ENCODE results near the gene KRTAP10-6. TPM values are rescaled to one million over a fixed set of nuclear protein-coding genes. Genes with fewer than 3 reads are reported as not detected.
A peak's percentile ranks its signal among the peaks of the same experiment; 100 is the strongest.
"Not testable (repeated sequence)": the region's sequence is repeated elsewhere in the genome, so short reads cannot be mapped to it uniquely, and the experiment has no call there.

KRTAP10-6 gene
- total and polyA plus RNA-seq, 4 experiments from 2014 or later = not detected

DNA sequence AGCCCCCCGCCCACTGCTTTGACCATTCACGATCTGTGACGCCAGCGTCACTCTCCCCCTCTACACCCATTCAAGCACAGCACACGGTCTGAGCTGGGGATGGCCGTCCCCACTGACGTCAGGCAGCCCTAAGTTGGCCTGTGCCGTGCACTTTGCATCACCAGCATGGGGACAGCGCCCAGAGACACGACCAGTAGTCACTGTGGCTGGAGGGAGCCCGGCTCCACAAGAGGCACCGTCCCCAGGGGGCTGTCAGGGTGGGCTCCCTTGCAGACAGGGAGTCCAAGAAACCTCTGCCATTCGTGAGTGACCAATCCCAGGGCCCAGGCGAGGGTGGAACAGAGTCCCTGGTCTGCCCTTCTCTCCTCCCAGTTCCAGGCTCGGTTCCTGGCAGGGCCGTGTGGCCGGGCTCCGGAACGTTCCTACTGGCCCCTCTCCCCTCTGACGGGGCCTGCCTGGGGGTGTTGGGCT lies 21.9 kb upstream of the KRTAP10-6 start:
- Histone ChIP-seq H3K4me1 (ENCODE audit: insufficient read depth, low read length) (peaks cover 33% of the 10 kb centered on the region), H3K36me3 (ENCODE audit: insufficient read depth, low read length) (no peaks in the 10 kb centered on the region), H3K4me3 (ENCODE audit: low read length in 2 of 2) (no peak overlapping the region), H3K27ac (ENCODE audit: low read depth, low read length) (no peak overlapping the region), H3K9me3 (ENCODE audit: control insufficient read depth in 1 of 2, low read length in 2 of 2) (no peaks in the 10 kb centered on the region), H3K27me3 (ENCODE audit: insufficient read depth, low read length) (no peaks in the 10 kb centered on the region)
- peaks cover 20 to 43% (median 32%) of the 10 kb centered on the region in 4 donors for H3K4me1 Mint-ChIP-seq
- no peak for DNase-seq
- H3K36me3 Mint-ChIP-seq = peaks cover 6 to 9% of the 10 kb centered on the region in 2 donors
- no peak overlapping the region for H3K27ac Mint-ChIP-seq
- peaks cover 0 to 34% (median 24%) of the 10 kb centered on the region in 8 donors for H3K9me3 Mint-ChIP-seq
- intact Hi-C loops (cut with micrococcal nuclease) = loop anchor here (10.0 kb wide), 1 partner anchor 69 kb away; the partner anchor contains the start of gene KRTAP10-1
- ChIA-PET CTCF (ENCODE audit: partially characterized antibody) (interaction anchor here (1.4 kb wide), 1 partner anchor 128 kb away, joined by 5 read pairs; no protein-coding TSS in a partner anchor), POLR2A (ENCODE audit: partially characterized antibody) (interaction anchor here (1.6 kb wide), 1 partner anchor 44 kb away, joined by 5 read pairs; no protein-coding TSS in a partner anchor)
- H3K4me3 Mint-ChIP-seq = no peak overlapping the region
- H3K27me3 Mint-ChIP-seq = no peaks in the 10 kb centered on the region

DNA sequence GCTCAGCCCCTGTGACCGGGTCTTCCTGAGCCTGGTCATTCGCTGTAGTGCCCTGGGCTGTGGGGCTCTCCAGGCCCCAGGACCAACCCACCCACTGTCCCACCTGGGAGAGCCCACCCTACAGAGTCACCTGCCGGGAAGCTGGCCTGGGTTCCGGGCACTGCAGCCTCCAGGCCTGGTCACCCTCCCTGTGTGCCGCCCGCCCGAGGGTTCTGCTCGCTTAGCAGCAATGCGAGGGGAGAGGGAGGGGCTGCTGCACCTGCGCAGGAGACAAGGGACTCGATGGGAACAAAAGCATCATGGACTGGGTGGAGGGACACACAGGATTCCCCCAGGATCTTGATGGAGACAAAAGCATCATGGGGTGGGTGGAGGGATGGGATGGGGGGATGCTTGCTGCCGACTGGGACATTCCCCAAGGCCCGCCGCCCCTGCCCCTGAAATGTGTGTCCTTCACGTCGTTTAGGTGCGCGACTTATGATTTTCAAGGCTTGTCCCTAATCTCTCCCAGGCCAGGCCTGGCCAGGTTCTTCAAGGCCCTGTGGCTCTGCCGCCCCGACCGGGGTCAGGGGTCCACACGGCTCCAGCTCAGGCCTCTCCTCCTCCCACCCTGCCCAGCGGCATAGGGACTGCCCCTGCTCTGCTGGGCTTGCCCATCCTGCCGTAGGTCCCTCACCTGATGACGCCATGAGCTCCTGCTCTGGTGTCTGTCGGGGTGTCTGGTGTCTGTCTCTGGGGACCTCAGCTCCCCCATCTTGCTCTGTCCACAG lies 21.3 kb upstream of the KRTAP10-6 start:
- Histone ChIP-seq H3K27ac (ENCODE audit: low read depth, low read length) (no peak overlapping the region), H3K9me3 (ENCODE audit: control insufficient read depth in 1 of 2, low read length in 2 of 2) (no peaks in the 10 kb centered on the region), H3K4me3 (ENCODE audit: low read length in 2 of 2) (no peak overlapping the region), H3K27me3 (ENCODE audit: insufficient read depth, low read length) (no peaks in the 10 kb centered on the region), H3K36me3 (ENCODE audit: insufficient read depth, low read length) (no peaks in the 10 kb centered on the region), H3K4me1 (ENCODE audit: insufficient read depth, low read length) (peaks cover 27% of the 10 kb centered on the region)
- no peaks in the 10 kb centered on the region for H3K27me3 Mint-ChIP-seq
- peaks cover 5 to 8% of the 10 kb centered on the region in 2 donors for H3K36me3 Mint-ChIP-seq
- DNase-seq = no peak
- no peak overlapping the region for H3K4me3 Mint-ChIP-seq
- H3K9me3 Mint-ChIP-seq = peaks cover 0 to 36% (median 24%) of the 10 kb centered on the region in 8 donors
- CTCF ChIA-PET (ENCODE audit: partially characterized antibody) = no interaction called here
- H3K27ac Mint-ChIP-seq = no peak overlapping the region
- POLR2A ChIA-PET (ENCODE audit: partially characterized antibody) = interaction anchor here (1.6 kb wide), 1 partner anchor 45 kb away, joined by 5 read pairs; no protein-coding TSS in a partner anchor
- H3K4me1 Mint-ChIP-seq = peaks cover 14 to 37% (median 26%) of the 10 kb centered on the region in 4 donors
- intact Hi-C loops (cut with micrococcal nuclease) = loop anchor here (10.0 kb wide), 1 partner anchor 69 kb away; the partner anchor contains the start of gene KRTAP10-1

- Mint-ChIP-seq H3K4me3 (no peak overlapping the region), H3K27ac (peak overlapping the region in 1 of 7 donors; percentile 42), H3K36me3 (peaks cover 5 to 8% of the 10 kb centered on the region in 2 donors), H3K27me3 (no peaks in the 10 kb centered on the region), H3K4me1 (peaks cover 9 to 29% (median 19%) of the 10 kb centered on the region in 4 donors), H3K9me3 (peaks cover 0 to 33% (median 25%) of the 10 kb centered on the region in 8 donors)
- Histone ChIP-seq H3K27ac (ENCODE audit: low read depth, low read length) (no peak overlapping the region), H3K27me3 (ENCODE audit: insufficient read depth, low read length) (no peaks in the 10 kb centered on the region), H3K36me3 (ENCODE audit: insufficient read depth, low read length) (no peaks in the 10 kb centered on the region), H3K4me3 (ENCODE audit: low read length in 2 of 2) (no peak overlapping the region), H3K4me1 (ENCODE audit: insufficient read depth, low read length) (peaks cover 19% of the 10 kb centered on the region), H3K9me3 (ENCODE audit: control insufficient read depth in 1 of 2, low read length in 2 of 2) (no peaks in the 10 kb centered on the region)
- no peak for DNase-seq
- intact Hi-C loops (cut with micrococcal nuclease) = loop anchor here (10.0 kb wide), 1 partner anchor 68 kb away; the partner anchor contains the start of gene KRTAP10-1
- POLR2A ChIA-PET (ENCODE audit: partially characterized antibody) = interaction anchor here (0.9 to 1.6 kb wide), 2 partner anchors 46 kb away, joined by 3 to 5 read pairs; no protein-coding TSS in a partner anchor
- CTCF ChIA-PET (ENCODE audit: partially characterized antibody) = no interaction called here
Measured at GRCh38 chr21:44612669-44613229, 20.4 kb upstream of the KRTAP10-6 start.

- DNase-seq = no peak
- CTCF ChIA-PET (ENCODE audit: partially characterized antibody) = no interaction called here
Measured at GRCh38 chr21:44612029-44612486, 19.8 kb upstream of the KRTAP10-6 start, which contains the start of gene KRTAP10-8. Gene KRTAP10-8 (plus strand): TSS chr21:44612079. CDS start chr21:44612101, 22 bp downstream.

GRCh38 chr21:44611551-44611950 lies 19.2 kb upstream of the KRTAP10-6 start:
- POLR2A ChIA-PET (ENCODE audit: partially characterized antibody) = no interaction called here
- Histone ChIP-seq H3K36me3 (ENCODE audit: insufficient read depth, low read length) (no peaks in the 10 kb centered on the region), H3K4me1 (ENCODE audit: insufficient read depth, low read length) (peaks cover 7% of the 10 kb centered on the region), H3K27me3 (ENCODE audit: insufficient read depth, low read length) (no peaks in the 10 kb centered on the region), H3K4me3 (ENCODE audit: low read length in 2 of 2) (no peak overlapping the region), H3K27ac (ENCODE audit: low read depth, low read length) (no peak overlapping the region), H3K9me3 (ENCODE audit: control insufficient read depth in 1 of 2, low read length in 2 of 2) (no peaks in the 10 kb centered on the region)
- Mint-ChIP-seq H3K9me3 (peaks cover 0 to 34% (median 25%) of the 10 kb centered on the region in 8 donors), H3K4me3 (peak overlapping the region in 1 of 8 donors; percentile 31), H3K27ac (no peak overlapping the region), H3K4me1 (peaks cover 9 to 17% (median 10%) of the 10 kb centered on the region in 4 donors), H3K27me3 (peaks cover 0 to 1% of the 10 kb centered on the region in 2 donors), H3K36me3 (peaks cover 5 to 8% of the 10 kb centered on the region in 2 donors)
- DNase-seq = no peak
- intact Hi-C loops (cut with micrococcal nuclease) = loop anchor here (10.0 kb wide), 1 partner anchor 67 kb away; the partner anchor contains the start of gene KRTAP10-1
- CTCF ChIA-PET (ENCODE audit: partially characterized antibody) = no interaction called here

More at GRCh38 chr21:44612029-44612486, 19.8 kb upstream of the KRTAP10-6 start, which contains the start of gene KRTAP10-8:
- Histone ChIP-seq H3K27me3 (ENCODE audit: insufficient read depth, low read length) (no peaks in the 10 kb centered on the region), H3K27ac (ENCODE audit: low read depth, low read length) (no peak within 1 kb of the TSS), H3K4me1 (ENCODE audit: insufficient read depth, low read length) (peaks cover 12% of the 10 kb centered on the region), H3K9me3 (ENCODE audit: control insufficient read depth in 1 of 2, low read length in 2 of 2) (no peaks in the 10 kb centered on the region), H3K36me3 (ENCODE audit: insufficient read depth, low read length) (no peaks in the 10 kb centered on the region), H3K4me3 (ENCODE audit: low read length in 2 of 2) (no peak within 1 kb of the TSS)
- Mint-ChIP-seq H3K27me3 (no peaks in the 10 kb centered on the region), H3K4me3 (peak within 1 kb of the TSS in 1 of 8 donors; percentile 31), H3K4me1 (peaks cover 9 to 22% (median 13%) of the 10 kb centered on the region in 4 donors), H3K9me3 (peaks cover 0 to 33% (median 25%) of the 10 kb centered on the region in 8 donors), H3K27ac (no peak within 1 kb of the TSS), H3K36me3 (peaks cover 5 to 8% of the 10 kb centered on the region in 2 donors)
- POLR2A ChIA-PET (ENCODE audit: partially characterized antibody) = interaction anchor here (0.9 kb wide), 1 partner anchor 47 kb away, joined by 3 read pairs; no protein-coding TSS in a partner anchor
- intact Hi-C loops (cut with micrococcal nuclease) = loop anchor here (10.0 kb wide), 1 partner anchor 67 kb away; the partner anchor contains the start of gene KRTAP10-1

DNA sequence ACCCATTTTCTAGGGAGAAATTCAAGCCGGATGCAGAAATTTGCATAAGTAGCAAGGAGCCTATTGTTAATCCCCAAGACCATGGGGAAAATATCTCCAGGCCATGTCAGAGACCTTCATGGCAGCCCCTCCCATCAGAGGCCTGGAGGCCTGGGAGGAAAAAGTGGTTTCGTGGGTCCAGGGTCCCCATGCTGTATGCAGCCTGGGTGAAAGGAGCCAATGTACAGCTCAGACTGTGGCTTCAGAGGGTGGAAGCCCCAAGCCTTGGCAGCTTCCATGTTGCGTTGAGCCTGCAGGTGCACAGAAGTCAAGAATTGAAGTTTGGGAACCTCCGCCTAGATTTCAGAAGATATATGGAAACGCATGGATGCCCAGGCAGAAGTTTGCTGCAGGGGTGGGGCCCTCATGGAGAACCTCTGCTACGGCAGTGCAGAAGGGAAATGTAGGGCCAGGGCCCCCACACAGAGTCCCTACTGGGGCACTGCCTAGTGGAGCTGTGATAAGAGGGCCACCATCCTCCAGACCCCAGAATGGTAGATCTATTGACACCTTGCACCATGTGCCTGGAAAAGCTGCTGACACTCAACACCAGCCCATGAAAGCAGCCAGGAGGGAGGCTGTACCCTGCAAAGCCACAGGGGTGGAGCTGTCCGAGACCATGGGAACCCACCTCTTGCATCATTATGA lies 18.0 kb upstream of the KRTAP10-6 start:
- POLR2A ChIA-PET (ENCODE audit: partially characterized antibody); H3K4me3 Mint-ChIP-seq: not testable (repeated sequence)
- intact Hi-C loops (cut with micrococcal nuclease) = loop anchor here (10.0 kb wide), 1 partner anchor 65 kb away; the partner anchor contains the start of gene KRTAP10-1

More for the DNA sequence above, 18.0 kb upstream of the KRTAP10-6 start:
- DNase-seq; H3K27ac Mint-ChIP-seq; H3K27me3 Mint-ChIP-seq; H3K36me3 Mint-ChIP-seq; H3K4me1 Mint-ChIP-seq; H3K4me3 ChIP-seq (ENCODE audit: low read length in 2 of 2); CTCF ChIA-PET (ENCODE audit: partially characterized antibody); H3K4me1 ChIP-seq (ENCODE audit: insufficient read depth, low read length); H3K36me3 ChIP-seq (ENCODE audit: insufficient read depth, low read length); H3K27me3 ChIP-seq (ENCODE audit: insufficient read depth, low read length); H3K27ac ChIP-seq (ENCODE audit: low read depth, low read length); H3K9me3 ChIP-seq (ENCODE audit: control insufficient read depth in 1 of 2, low read length in 2 of 2): not testable (repeated sequence)
- peaks cover 0 to 38% (median 28%) of the 10 kb centered on the region in 8 donors for H3K9me3 Mint-ChIP-seq
